HEK293 (cell line): ENCODE data around the gene FOSL1.

Experiments
- CTCF ChIA-PET: fragments of 350-600 bp; formaldehyde crosslinking; extraction: SDS; loops from one replicate; lab custom pipeline; 2021; ENCODE audit warnings: antibody characterized with exemption; lab: Yijun Ruan, JAX
- POLR2A ChIA-PET: fragments of 300-600 bp; formaldehyde crosslinking; extraction: SDS; loops from one replicate; lab custom pipeline; 2020; ENCODE audit warnings: antibody characterized with exemption, inconsistent platforms; lab: Yijun Ruan, JAX
- H3K27ac ChIP-seq: fragments of 200-500 bp; sonication (Bioruptor generic); 2 replicates; pipeline ENCODE4 v1.5.1; 2014; ENCODE audit warnings: low read depth, low read length, control low read depth, inconsistent platforms; ENCODE audit errors: extremely low read depth
- H3K36me3 ChIP-seq, 2 experiments: fragments of 200-500 bp in 1 of 2; sonication (Bioruptor generic) in 1 of 2; 1 replicate in 1 of 2; 2 replicates in 1 of 2; pipeline ENCODE4 v1.5.1; 2014 to 2017; ENCODE audit warnings: inconsistent platforms in 2 of 2, low read length in 2 of 2; ENCODE audit not compliant: control insufficient read depth in 2 of 2, insufficient read depth in 1 of 2
- H3K4me1 ChIP-seq: fragments of 200-500 bp; sonication (Bioruptor generic); 2 replicates; pipeline ENCODE4 v1.5.1; 2014; ENCODE audit warnings: mild to moderate bottlenecking, low read length, inconsistent platforms; ENCODE audit not compliant: control insufficient read depth, insufficient read depth
- H3K4me3 ChIP-seq: 2 replicates; pipeline ENCODE4 v1.5.1; 2011; ENCODE audit warnings: low read depth, mild to moderate bottlenecking, control low read depth, low read length, moderate library complexity
- H3K9me3 ChIP-seq: fragments of 200-500 bp; sonication (Bioruptor generic); 2 replicates; pipeline ENCODE4 v1.5.1; 2014; ENCODE audit warnings: low read depth, low read length, inconsistent platforms; ENCODE audit not compliant: control insufficient read depth, insufficient read depth
- GLI4 ChIP-seq: fragments of 450-650 bp; formaldehyde crosslinking; IDR thresholded peaks from 2 replicates; pipeline ENCODE4 v1.5.1; 2016; ENCODE audit warnings: missing biosample characterization, missing genetic modification characterization
- MEIS1 ChIP-seq: sonication (generic); formaldehyde crosslinking; IDR thresholded peaks from 2 replicates; pipeline ENCODE4 v1.8.1; 2022; ENCODE audit warnings: missing genetic modification reagents, mild to moderate bottlenecking, borderline replicate concordance
- MYNN ChIP-seq: fragments of 450-650 bp; formaldehyde crosslinking; IDR thresholded peaks from 2 replicates; pipeline ENCODE4 v1.5.1; 2016; ENCODE audit warnings: missing biosample characterization, missing genetic modification characterization, borderline replicate concordance
- TRIM28 ChIP-seq: IDR thresholded peaks from 2 replicates; pipeline ENCODE4 v1.6.1; 2011; ENCODE audit warnings: low read length, control low read depth, borderline replicate concordance
- ZBTB7A ChIP-seq: fragments of 450-650 bp; formaldehyde crosslinking; IDR thresholded peaks from 2 replicates; pipeline ENCODE4 v1.5.1; 2016; ENCODE audit warnings: low read depth, missing biosample characterization, missing genetic modification characterization
- ZNF19 ChIP-seq: fragments of 450-650 bp; formaldehyde crosslinking; IDR thresholded peaks from 2 replicates; pipeline ENCODE4; 2016; ENCODE audit warnings: missing biosample characterization, missing genetic modification characterization, low read depth
- ZNF24 ChIP-seq: fragments of 450-650 bp; formaldehyde crosslinking; IDR thresholded peaks from 2 replicates; pipeline ENCODE4 v1.5.1; 2016; ENCODE audit warnings: missing biosample characterization, missing genetic modification characterization
- ZNF48 ChIP-seq: fragments of 450-650 bp; formaldehyde crosslinking; IDR thresholded peaks from 2 replicates; pipeline ENCODE4 v1.5.1; 2016; ENCODE audit warnings: missing biosample characterization, missing genetic modification characterization
- ZNF600 ChIP-seq: fragments of 450-650 bp; formaldehyde crosslinking; IDR thresholded peaks from 2 replicates; pipeline ENCODE4 v1.5.1; 2016; ENCODE audit warnings: missing biosample characterization, missing genetic modification characterization
- TF ChIP-seq, protein P1 (sequence below): fragments of 450-650 bp; formaldehyde crosslinking; IDR thresholded peaks from 2 replicates; pipeline ENCODE4 v1.5.1; 2016; ENCODE audit warnings: missing biosample characterization, missing genetic modification characterization
- TF ChIP-seq, protein P2 (sequence below): fragments of 450-650 bp; formaldehyde crosslinking; IDR thresholded peaks from 2 replicates; pipeline ENCODE4 v1.5.1; 2016; ENCODE audit warnings: missing biosample characterization, missing genetic modification characterization
- TF ChIP-seq, protein P3 (sequence below): fragments of 450-650 bp; formaldehyde crosslinking; IDR thresholded peaks from 2 replicates; pipeline ENCODE4 v1.5.1; 2016; ENCODE audit warnings: missing biosample characterization, missing genetic modification characterization
- TF ChIP-seq, protein P4 (sequence below): fragments of 450-650 bp; IDR thresholded peaks from 2 replicates; pipeline ENCODE4 v1.5.1; 2018; ENCODE audit warnings: missing biosample characterization, missing genetic modification characterization
- TF ChIP-seq, protein P5 (sequence below): fragments of 450-650 bp; formaldehyde crosslinking; IDR thresholded peaks from 2 replicates; pipeline ENCODE4 v1.5.1; 2016; ENCODE audit warnings: missing biosample characterization, missing genetic modification characterization
- TF ChIP-seq, protein P6 (sequence below): fragments of 450-650 bp; formaldehyde crosslinking; IDR thresholded peaks from 2 replicates; pipeline ENCODE4 v1.5.1; 2016; ENCODE audit warnings: missing biosample characterization, missing genetic modification characterization, low read depth

Gene FOSL1

DNA sequence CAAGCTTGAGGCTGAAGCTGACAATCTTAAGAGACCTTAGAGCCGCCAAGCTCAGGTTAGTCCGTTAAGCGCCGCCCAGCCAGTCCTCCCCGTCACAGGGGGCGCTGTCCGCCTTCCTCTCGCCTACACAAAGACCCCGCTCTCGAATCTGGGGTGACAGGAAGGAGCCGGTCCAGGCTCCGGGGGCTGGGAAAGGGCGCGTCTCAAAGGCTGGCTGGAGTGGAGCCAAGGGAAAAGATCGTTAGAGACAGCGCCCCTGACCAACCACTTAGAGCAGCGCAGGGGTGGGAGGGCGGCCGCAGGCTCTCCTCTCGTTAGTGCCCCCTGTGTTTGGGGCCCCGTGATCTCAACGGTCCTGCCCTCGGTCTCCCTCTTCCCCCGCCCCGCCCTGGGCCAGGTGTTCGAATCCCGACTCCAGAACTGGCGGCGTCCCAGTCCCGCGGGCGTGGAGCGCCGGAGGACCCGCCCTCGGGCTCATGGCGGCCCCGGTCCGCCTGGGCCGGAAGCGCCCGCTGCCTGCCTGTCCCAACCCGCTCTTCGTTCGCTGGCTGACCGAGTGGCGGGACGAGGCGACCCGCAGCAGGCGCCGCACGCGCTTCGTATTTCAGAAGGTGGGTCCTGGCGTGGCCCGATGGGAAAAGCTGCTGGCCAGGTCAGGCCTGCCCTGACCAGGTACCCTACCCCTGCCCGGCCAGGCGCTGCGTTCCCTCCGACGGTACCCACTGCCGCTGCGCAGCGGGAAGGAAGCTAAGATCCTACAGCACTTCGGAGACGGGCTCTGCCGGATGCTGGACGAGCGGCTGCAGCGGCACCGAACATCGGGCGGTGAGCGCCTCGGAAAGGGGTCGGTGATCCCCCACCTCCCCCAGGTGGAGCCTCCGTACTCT lies 39.7 kb downstream of the FOSL1 start, which contains the start of gene MUS81 (continued):
- TF ChIP-seq, protein P1, sequence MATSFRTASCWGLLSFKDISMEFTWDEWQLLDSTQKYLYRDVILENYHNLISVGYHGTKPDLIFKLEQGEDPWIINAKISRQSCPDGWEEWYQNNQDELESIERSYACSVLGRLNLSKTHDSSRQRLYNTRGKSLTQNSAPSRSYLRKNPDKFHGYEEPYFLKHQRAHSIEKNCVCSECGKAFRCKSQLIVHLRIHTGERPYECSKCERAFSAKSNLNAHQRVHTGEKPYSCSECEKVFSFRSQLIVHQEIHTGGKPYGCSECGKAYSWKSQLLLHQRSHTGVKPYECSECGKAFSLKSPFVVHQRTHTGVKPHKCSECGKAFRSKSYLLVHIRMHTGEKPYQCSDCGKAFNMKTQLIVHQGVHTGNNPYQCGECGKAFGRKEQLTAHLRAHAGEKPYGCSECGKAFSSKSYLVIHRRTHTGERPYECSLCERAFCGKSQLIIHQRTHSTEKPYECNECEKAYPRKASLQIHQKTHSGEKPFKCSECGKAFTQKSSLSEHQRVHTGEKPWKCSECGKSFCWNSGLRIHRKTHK, result no peak
- TF ChIP-seq ZNF48 (tag by site-specific recombination) (no peak), TRIM28 (no peak), ZBTB7A (tag by site-specific recombination) (no peak; the same call in 1 of the 2 replicates), ZNF24 (tag by site-specific recombination) (peak; percentile 68; the same call in 1 of the 2 replicates), MEIS1 (CRISPR knock-in tag) (no peak), ZNF19 (no peak)
- TF ChIP-seq, protein P2, sequence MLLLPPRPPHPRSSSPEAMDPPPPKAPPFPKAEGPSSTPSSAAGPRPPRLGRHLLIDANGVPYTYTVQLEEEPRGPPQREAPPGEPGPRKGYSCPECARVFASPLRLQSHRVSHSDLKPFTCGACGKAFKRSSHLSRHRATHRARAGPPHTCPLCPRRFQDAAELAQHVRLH (tag by site-specific recombination), result no peak
- TF ChIP-seq, protein P3, sequence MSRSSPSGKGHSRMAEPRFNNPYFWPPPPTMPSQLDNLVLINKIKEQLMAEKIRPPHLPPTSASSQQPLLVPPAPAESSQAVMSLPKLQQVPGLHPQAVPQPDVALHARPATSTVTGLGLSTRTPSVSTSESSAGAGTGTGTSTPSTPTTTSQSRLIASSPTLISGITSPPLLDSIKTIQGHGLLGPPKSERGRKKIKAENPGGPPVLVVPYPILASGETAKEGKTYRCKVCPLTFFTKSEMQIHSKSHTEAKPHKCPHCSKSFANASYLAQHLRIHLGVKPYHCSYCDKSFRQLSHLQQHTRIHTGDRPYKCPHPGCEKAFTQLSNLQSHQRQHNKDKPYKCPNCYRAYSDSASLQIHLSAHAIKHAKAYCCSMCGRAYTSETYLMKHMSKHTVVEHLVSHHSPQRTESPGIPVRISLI (tag by site-specific recombination), result no peak
- TF ChIP-seq, protein P4, sequence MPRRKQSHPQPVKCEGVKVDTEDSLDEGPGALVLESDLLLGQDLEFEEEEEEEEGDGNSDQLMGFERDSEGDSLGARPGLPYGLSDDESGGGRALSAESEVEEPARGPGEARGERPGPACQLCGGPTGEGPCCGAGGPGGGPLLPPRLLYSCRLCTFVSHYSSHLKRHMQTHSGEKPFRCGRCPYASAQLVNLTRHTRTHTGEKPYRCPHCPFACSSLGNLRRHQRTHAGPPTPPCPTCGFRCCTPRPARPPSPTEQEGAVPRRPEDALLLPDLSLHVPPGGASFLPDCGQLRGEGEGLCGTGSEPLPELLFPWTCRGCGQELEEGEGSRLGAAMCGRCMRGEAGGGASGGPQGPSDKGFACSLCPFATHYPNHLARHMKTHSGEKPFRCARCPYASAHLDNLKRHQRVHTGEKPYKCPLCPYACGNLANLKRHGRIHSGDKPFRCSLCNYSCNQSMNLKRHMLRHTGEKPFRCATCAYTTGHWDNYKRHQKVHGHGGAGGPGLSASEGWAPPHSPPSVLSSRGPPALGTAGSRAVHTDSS (tag by site-specific recombination), result 0 out of 2 replicates have a peak, but pooled peaks have one; percentile 22
- TF ChIP-seq, protein P5, sequence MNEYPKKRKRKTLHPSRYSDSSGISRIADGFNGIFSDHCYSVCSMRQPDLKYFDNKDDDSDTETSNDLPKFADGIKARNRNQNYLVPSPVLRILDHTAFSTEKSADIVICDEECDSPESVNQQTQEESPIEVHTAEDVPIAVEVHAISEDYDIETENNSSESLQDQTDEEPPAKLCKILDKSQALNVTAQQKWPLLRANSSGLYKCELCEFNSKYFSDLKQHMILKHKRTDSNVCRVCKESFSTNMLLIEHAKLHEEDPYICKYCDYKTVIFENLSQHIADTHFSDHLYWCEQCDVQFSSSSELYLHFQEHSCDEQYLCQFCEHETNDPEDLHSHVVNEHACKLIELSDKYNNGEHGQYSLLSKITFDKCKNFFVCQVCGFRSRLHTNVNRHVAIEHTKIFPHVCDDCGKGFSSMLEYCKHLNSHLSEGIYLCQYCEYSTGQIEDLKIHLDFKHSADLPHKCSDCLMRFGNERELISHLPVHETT (tag by site-specific recombination), result peak; percentile 70; the same call in 1 of the 2 replicates

DNA sequence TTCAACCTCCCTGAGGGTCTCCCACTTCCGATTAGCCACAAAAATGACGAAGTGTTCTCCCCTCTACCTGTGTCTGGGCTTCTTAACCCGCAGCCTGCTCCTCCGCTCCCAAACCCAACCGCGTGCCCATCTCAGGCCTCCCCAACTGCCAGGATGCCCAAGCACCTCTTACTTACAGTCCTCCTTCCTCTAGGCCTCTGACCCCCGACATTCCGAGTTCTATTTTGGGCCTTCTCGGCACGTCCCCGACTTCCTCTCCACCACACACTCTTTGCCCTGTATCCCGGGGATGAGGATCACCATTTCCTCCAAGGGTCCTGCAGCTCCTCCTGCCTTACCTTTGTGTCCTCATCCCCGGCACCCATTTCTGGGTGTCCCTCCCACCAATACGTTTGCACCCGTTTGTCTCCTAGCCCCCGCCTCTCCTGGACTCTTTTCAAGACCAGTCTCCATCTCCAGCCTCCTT lies 40.3 kb downstream of the FOSL1 start:
- ChIA-PET CTCF (interaction anchor here (0.6 to 6.3 kb wide), 41 partner anchors 8 to 245 kb away, joined by 3 to 118 read pairs (median 4); partner anchors contain the start of genes CCDC85B, FIBP, KAT5 and TSGA10IP), POLR2A (interaction anchor here (0.6 to 6.5 kb wide), 28 partner anchors 9 to 1009 kb away, joined by 3 to 121 read pairs (median 5); partner anchors contain the start of genes BANF1, CCDC85B, EIF1AD and FIBP)
- peak overlapping the region; percentile 92 for H3K27ac ChIP-seq
- H3K36me3 ChIP-seq, result peaks cover 0 to 54% of the 10 kb centered on the region in 2 experiments; a peak in 1 of 3 replicates
- TF ChIP-seq ZNF600 (tag by site-specific recombination) (peak; percentile 58), ZBTB7A (tag by site-specific recombination) (no peak; the same call in 1 of the 2 replicates), GLI4 (tag by site-specific recombination) (peak; percentile 12; the same call in 1 of the 2 replicates), MYNN (tag by site-specific recombination) (0 out of 2 replicates have a peak, but pooled peaks have one; percentile 41)
- TF ChIP-seq, protein P6, sequence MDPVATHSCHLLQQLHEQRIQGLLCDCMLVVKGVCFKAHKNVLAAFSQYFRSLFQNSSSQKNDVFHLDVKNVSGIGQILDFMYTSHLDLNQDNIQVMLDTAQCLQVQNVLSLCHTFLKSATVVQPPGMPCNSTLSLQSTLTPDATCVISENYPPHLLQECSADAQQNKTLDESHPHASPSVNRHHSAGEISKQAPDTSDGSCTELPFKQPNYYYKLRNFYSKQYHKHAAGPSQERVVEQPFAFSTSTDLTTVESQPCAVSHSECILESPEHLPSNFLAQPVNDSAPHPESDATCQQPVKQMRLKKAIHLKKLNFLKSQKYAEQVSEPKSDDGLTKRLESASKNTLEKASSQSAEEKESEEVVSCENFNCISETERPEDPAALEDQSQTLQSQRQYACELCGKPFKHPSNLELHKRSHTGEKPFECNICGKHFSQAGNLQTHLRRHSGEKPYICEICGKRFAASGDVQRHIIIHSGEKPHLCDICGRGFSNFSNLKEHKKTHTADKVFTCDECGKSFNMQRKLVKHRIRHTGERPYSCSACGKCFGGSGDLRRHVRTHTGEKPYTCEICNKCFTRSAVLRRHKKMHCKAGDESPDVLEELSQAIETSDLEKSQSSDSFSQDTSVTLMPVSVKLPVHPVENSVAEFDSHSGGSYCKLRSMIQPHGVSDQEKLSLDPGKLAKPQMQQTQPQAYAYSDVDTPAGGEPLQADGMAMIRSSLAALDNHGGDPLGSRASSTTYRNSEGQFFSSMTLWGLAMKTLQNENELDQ (tag by site-specific recombination), result 0 out of 2 replicates have a peak, but pooled peaks have one; percentile 8
- H3K9me3 ChIP-seq, result no peaks in the 10 kb centered on the region
- H3K4me3 ChIP-seq, result peak overlapping the region; percentile 94
- peaks cover 4% of the 10 kb centered on the region; the same call in 1 of the 2 replicates for H3K4me1 ChIP-seq
